OCI-LY3 (cell line): ENCODE measurements around the gene RAB9B.

ENCODE experiments used
- CTCF ChIP-seq: fragments of 200-600, 300-600 bp; sonication (generic); IDR thresholded peaks from 2 replicates; pipeline ENCODE4 v1.5.1; 2014; ENCODE audit warnings: antibody characterized with exemption, low read length, low read depth
- EZH2phosphoT487 ChIP-seq: fragments of 200-600 bp; shearing (Covaris generic); IDR thresholded peaks from 2 replicates; pipeline ENCODE4 v1.6.1; 2018; ENCODE audit warnings: antibody characterized with exemption, mixed run types, low read depth

- TF ChIP-seq CTCF = no peak
- TF ChIP-seq EZH2phosphoT487 = no peak
Measured at GRCh38 chrX:103846386-103846785, 14.3 kb upstream of the RAB9B start.
